Embryonic facial prominence (tissue), 1 donor: Measurements from ENCODE around the gene SERINC1.
A peak's percentile ranks its signal among the peaks of the same experiment; 100 is the strongest.

Experiments used
- DNase-seq: peaks from one replicate; pipeline ENCODE4 v3.0.0-alpha.2; 2016; ENCODE audit errors: extremely low spot score

Gene SERINC1

GRCh38 chr6:122432816-122433215 is 38.8 kb downstream of the SERINC1 start:
- DNase-seq: no peak

- no peak for DNase-seq
Measured at GRCh38 chr6:122431780-122432179, 39.8 kb downstream of the SERINC1 start.

- no peak for DNase-seq
Measured at GRCh38 chr6:122429323-122429722, 42.3 kb downstream of the SERINC1 start.

GRCh38 chr6:122428781-122429180 is 42.8 kb downstream of the SERINC1 start:
- DNase-seq: no peak

- no peak for DNase-seq
Measured at GRCh38 chr6:122426597-122426996, 45.0 kb downstream of the SERINC1 start.

- DNase-seq: no peak
Measured at GRCh38 chr6:122423734-122424133, 47.9 kb downstream of the SERINC1 start.

GRCh38 chr6:122422614-122423267 is 48.9 kb downstream of the SERINC1 start:
- no peak for DNase-seq

GRCh38 chr6:122422003-122422402 is 49.6 kb downstream of the SERINC1 start:
- no peak for DNase-seq

- DNase-seq: no peak
Measured at GRCh38 chr6:122416825-122417224, 54.8 kb downstream of the SERINC1 start.

GRCh38 chr6:122412001-122412400 is 59.6 kb downstream of the SERINC1 start:
- DNase-seq: no peak

- DNase-seq: no peak
Measured at GRCh38 chr6:122408702-122409458, 62.7 kb downstream of the SERINC1 start.

- no peak for DNase-seq
Measured at GRCh38 chr6:122408240-122408639, 63.4 kb downstream of the SERINC1 start.

GRCh38 chr6:122407712-122408111 is 63.9 kb downstream of the SERINC1 start:
- no peak for DNase-seq

GRCh38 chr6:122406187-122406586 is 65.4 kb downstream of the SERINC1 start:
- DNase-seq: no peak

- no peak for DNase-seq
Measured at GRCh38 chr6:122405417-122405816, 66.2 kb downstream of the SERINC1 start.

GRCh38 chr6:122404444-122404843 is 67.2 kb downstream of the SERINC1 start:
- DNase-seq: no peak

- no peak for DNase-seq
Measured at GRCh38 chr6:122401104-122401503, 70.5 kb downstream of the SERINC1 start.

GRCh38 chr6:122400462-122401089 is 71.0 kb downstream of the SERINC1 start:
- DNase-seq: no peak

- DNase-seq: no peak
Measured at GRCh38 chr6:122400121-122400450, 71.5 kb downstream of the SERINC1 start.

- peak; percentile 95 for DNase-seq
Measured at GRCh38 chr6:122399348-122400120, 72.1 kb downstream of the SERINC1 start, which contains the start of gene HSF2. TSS of gene HSF2 (plus strand) at chr6:122399652. CDS start at chr6:122399738, 86 bp downstream.

GRCh38 chr6:122399055-122399347 is 72.6 kb downstream of the SERINC1 start:
- no peak for DNase-seq

- DNase-seq: no peak
Measured at GRCh38 chr6:122394016-122394415, 77.6 kb downstream of the SERINC1 start.
